ENCODE data around the gene NLRP12.
"Not testable (repeated sequence)": the region's sequence is repeated elsewhere in the genome, so short reads cannot be mapped to it uniquely, and the experiment has no call there.

Gene NLRP12

DNA sequence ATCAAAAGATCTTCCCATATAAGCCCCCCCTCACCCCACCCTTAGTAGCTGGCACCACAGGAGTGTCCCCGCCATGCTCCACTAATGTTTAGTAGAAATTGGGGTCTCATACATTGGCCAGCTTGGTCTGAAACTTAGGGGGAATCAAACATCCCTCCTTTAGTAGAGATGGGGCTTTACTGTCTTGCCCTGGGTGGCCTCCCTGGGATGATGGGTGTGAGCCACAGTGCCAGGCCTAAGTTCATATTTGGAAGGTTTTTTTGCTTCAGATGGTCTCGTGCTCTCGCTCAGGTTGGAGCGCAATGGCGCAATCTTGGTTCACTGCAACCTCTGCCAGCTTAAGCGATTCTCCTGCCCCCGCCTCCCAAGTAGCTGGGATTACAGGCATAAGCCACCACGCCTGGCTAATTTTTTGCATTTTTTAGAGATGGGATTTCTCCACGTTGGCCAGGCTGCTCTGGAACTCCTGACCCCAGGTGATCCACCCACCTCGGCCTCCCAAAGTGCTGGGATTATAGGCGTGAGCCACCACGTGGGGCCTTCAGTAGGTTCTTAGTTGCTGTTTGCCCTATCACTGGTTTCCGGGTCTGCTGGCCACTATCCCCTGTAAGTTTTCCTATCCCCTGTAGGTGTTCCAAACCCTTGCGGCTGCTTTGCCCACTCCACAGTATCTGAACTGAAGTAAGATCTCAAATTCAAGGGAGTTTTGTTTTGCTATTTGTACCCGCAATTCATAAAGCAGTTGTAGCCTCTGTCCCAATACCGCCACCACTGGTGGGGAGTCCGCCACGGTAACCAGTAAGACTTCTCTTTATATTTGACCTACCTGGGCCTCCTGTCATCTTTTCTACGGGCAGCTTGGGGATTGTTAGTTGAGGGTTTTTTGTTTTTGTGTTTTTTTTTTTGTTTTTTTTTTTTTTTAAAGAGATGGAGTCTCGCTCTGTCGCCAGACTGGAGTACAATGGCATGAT, 34.1 kb downstream of the NLRP12 start:
- no peak for DNase-seq (ENCODE audit: low read depth)
- H3K4me3 ChIP-seq (ENCODE audit: low read depth, low read length), result no peak overlapping the region
- TF ChIP-seq CTCF (IDR thresholded peaks at IDR 0.05; ENCODE audit: insufficient read depth, low read depth, low read length, missing control alignments), result no peak

DNA sequence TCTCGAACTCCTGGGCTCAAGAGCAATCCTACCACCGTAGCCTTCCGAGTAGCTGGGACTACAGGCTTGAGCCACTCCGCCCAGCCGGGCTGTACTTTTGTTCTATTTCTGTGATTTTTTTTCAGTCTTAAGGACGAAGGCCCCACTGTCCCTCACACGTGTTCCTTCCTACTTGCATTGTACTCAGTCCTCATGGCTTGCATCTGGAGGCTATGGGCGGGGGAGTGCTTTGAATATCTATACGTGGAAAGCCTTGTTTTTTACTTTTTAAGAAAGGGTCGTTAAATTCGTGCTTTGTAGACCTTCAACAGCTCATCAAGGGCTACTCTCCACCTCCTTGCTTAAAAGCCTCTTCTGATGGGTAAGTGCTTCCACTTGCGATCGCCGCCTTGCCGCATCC, 36.8 kb downstream of the NLRP12 start:
- H3K4me3 ChIP-seq (ENCODE audit: low read depth, low read length), result no peak overlapping the region
- TF ChIP-seq CTCF (IDR thresholded peaks at IDR 0.05; ENCODE audit: insufficient read depth, low read depth, low read length, missing control alignments), result no peak
- DNase-seq (ENCODE audit: low read depth), result no peak

- DNase-seq (ENCODE audit: low read depth), result no peak
- TF ChIP-seq CTCF (IDR thresholded peaks at IDR 0.05; ENCODE audit: insufficient read depth, low read depth, low read length, missing control alignments), result no peak
- no peak overlapping the region for H3K4me3 ChIP-seq (ENCODE audit: low read depth, low read length)
Observed at GRCh38 chr19:53786744-53787143, 37.4 kb downstream of the NLRP12 start.

GRCh38 chr19:53785196-53785889, 38.8 kb downstream of the NLRP12 start:
- TF ChIP-seq CTCF (IDR thresholded peaks at IDR 0.05; ENCODE audit: insufficient read depth, low read depth, low read length, missing control alignments), result no peak
- H3K4me3 ChIP-seq (ENCODE audit: low read depth, low read length), result no peak overlapping the region
- no peak for DNase-seq (ENCODE audit: low read depth)

DNA sequence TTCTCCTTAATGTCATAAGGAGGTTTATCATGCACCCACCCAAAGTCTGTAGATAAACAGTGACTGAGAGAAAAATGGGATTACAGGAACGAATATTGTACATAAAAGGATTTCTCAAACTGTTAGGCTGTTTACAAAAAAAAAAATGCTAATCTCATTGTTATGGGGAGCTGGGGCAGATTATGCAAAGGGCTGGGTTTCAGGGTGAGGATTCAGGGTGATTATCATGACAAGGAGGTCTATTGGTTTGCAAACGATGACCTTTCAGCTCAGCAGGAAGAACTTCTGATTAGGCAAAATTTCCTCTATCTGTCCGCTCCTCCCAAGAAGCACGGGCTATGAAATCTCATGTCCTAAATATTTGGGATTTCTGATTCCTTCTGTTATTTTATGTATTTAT, 41.4 kb downstream of the NLRP12 start:
- no peak for TF ChIP-seq CTCF (IDR thresholded peaks at IDR 0.05; ENCODE audit: insufficient read depth, low read depth, low read length, missing control alignments)
- no peak overlapping the region for H3K4me3 ChIP-seq (ENCODE audit: low read depth, low read length)
- DNase-seq (ENCODE audit: low read depth), result no peak

DNA sequence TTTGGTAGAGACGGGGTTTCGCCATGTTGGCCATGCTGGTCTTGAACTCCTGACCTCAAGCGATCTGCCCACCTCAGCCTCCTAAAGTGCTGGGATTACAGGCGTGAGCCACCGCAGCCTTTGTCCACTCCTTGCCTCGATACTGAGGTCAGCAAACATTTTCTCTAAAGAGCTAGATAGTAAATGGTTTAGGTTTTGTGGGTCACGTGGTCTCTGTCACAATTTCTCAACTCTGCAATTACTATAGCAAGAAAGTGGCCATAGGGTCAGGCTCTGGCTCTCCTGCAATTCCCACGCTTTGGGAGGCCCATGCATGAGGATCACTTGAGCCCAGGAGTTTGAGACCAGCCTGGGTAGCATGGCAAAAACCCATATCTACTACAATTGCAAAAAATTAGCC, 42.8 kb downstream of the NLRP12 start:
- H3K4me3 ChIP-seq (ENCODE audit: low read depth, low read length); DNase-seq (ENCODE audit: low read depth): not testable (repeated sequence)

- TF ChIP-seq CTCF (IDR thresholded peaks at IDR 0.05; ENCODE audit: insufficient read depth, low read depth, low read length, missing control alignments), result no peak
- no peak overlapping the region for H3K4me3 ChIP-seq (ENCODE audit: low read depth, low read length)
- no peak for DNase-seq (ENCODE audit: low read depth)
Observed at GRCh38 chr19:53780506-53780905, 43.6 kb downstream of the NLRP12 start.

Data from GM12865 (cell line).